GM23338 (cell line): Measurements from ENCODE around the gene NACAD. TPM values are rescaled to one million over a fixed set of nuclear protein-coding genes. Genes with fewer than 3 reads are reported as not detected.

Experiments
- ATAC-seq: fragments of 200-7000 bp; cut with Tn5 transposase; 3 replicates; pipeline ENCODE4 v1.9.1; 2020
- DNase-seq: peaks from one replicate; pipeline ENCODE4 v3.0.0-alpha.2; 2015; ENCODE audit warnings: low spot score
- H2AFZ ChIP-seq: fragments of 200-600 bp; sonication (generic); 2 replicates; pipeline ENCODE4 v1.8.0; 2016; ENCODE audit warnings: antibody characterized with exemption, mild to moderate bottlenecking, moderate library complexity
- H3F3A ChIP-seq: fragments of 200-600 bp; sonication (generic); replicated peaks from 2 replicates; pipeline ENCODE4 v1.8.0; 2017; ENCODE audit warnings: antibody characterized with exemption, mixed run types, low read depth
- H3K27ac ChIP-seq: fragments of 200-600 bp; sonication (generic); 2 replicates; pipeline ENCODE4 v1.6.1; 2016; ENCODE audit warnings: low read depth
- H3K27me3 ChIP-seq: fragments of 200-600 bp; sonication (generic); 2 replicates; pipeline ENCODE4 v1.8.0; 2016; ENCODE audit warnings: mild to moderate bottlenecking, mixed run types, moderate library complexity; ENCODE audit not compliant: insufficient read depth
- H3K36me3 ChIP-seq: fragments of 200-600 bp; sonication (generic); 2 replicates; pipeline ENCODE4 v1.8.0; 2016; ENCODE audit warnings: mild to moderate bottlenecking; ENCODE audit not compliant: insufficient read depth
- H3K4me1 ChIP-seq: fragments of 200-600 bp; sonication (generic); 2 replicates; pipeline ENCODE4 v1.8.0; 2016; ENCODE audit warnings: mild to moderate bottlenecking, moderate library complexity; ENCODE audit not compliant: insufficient read depth
- H3K4me2 ChIP-seq: fragments of 200-600 bp; sonication (generic); 2 replicates; pipeline ENCODE4 v1.7.1; 2017; ENCODE audit warnings: mixed run types
- H3K4me3 ChIP-seq: fragments of 200-600 bp; sonication (generic); 2 replicates; pipeline ENCODE4 v1.6.1; 2016; ENCODE audit warnings: mixed run types
- H3K79me2 ChIP-seq: fragments of 200-600 bp; sonication (generic); replicated peaks from 2 replicates; pipeline ENCODE4 v1.8.0; 2017; ENCODE audit warnings: mild to moderate bottlenecking; ENCODE audit not compliant: insufficient read depth
- H3K9me2 ChIP-seq: fragments of 200-600 bp; sonication (generic); 2 replicates; pipeline ENCODE4 v1.8.0; 2017; ENCODE audit not compliant: insufficient read depth
- H4K20me1 ChIP-seq: fragments of 200-600 bp; sonication (generic); replicated peaks from 2 replicates; pipeline ENCODE4 v1.8.0; 2017; ENCODE audit warnings: mild to moderate bottlenecking; ENCODE audit not compliant: insufficient read depth
- H3K27ac Mint-ChIP-seq: 2 replicates; pipeline ENCODE4 v1.8.0; 2020; ENCODE audit warnings: inconsistent platforms, mild to moderate bottlenecking, moderate library complexity, mixed read lengths
- H3K27me3 Mint-ChIP-seq: 3 replicates; pipeline ENCODE4 v1.8.0; 2022; ENCODE audit warnings: low read depth, mild to moderate bottlenecking, moderate library complexity, mixed read lengths, inconsistent platforms; ENCODE audit not compliant: insufficient read depth, poor library complexity
- H3K36me3 Mint-ChIP-seq: 3 replicates; pipeline ENCODE4 v1.8.0; 2021; ENCODE audit warnings: low read depth, mild to moderate bottlenecking, inconsistent platforms, moderate library complexity, mixed read lengths
- H3K4me1 Mint-ChIP-seq: 3 replicates; pipeline ENCODE4 v1.8.0; 2020; ENCODE audit warnings: mild to moderate bottlenecking, inconsistent platforms, mixed read lengths
- H3K4me3 Mint-ChIP-seq: 3 replicates; pipeline ENCODE4 v1.8.0; 2021; ENCODE audit warnings: moderate library complexity, mild to moderate bottlenecking, inconsistent platforms, mixed read lengths
- H3K9me3 Mint-ChIP-seq: 3 replicates; pipeline ENCODE4 v1.8.0; 2020; ENCODE audit warnings: moderate library complexity, mild to moderate bottlenecking, inconsistent platforms, mixed read lengths
- CREB1 ChIP-seq: fragments of 250-450 bp; sonication (Bioruptor Pico); IDR thresholded peaks from 2 replicates; pipeline ENCODE4 v1.5.0; 2020; ENCODE audit warnings: low read depth, mild to moderate bottlenecking, moderate library complexity
- EZH2 ChIP-seq: fragments of 200-600 bp; sonication (generic); IDR thresholded peaks from one replicate; pipeline ENCODE4 v1.8.0; 2017; ENCODE audit warnings: antibody characterized with exemption, mild to moderate bottlenecking, low read depth; ENCODE audit not compliant: unreplicated experiment
- EZH2phosphoT487 ChIP-seq: fragments of 200-600 bp; sonication (generic); IDR thresholded peaks from one replicate; pipeline ENCODE4 v1.8.1; 2018; ENCODE audit warnings: antibody characterized with exemption; ENCODE audit not compliant: unreplicated experiment
- NANOG ChIP-seq: IDR thresholded peaks from 2 replicates; pipeline ENCODE4 v1.6.1; 2016; ENCODE audit warnings: antibody characterized with exemption, borderline replicate concordance
- STAT1 ChIP-seq: IDR thresholded peaks from one replicate; pipeline ENCODE4 v1.6.1; 2016; ENCODE audit warnings: antibody characterized with exemption; ENCODE audit not compliant: unreplicated experiment
- ZNF114 ChIP-seq: fragments of 250-450 bp; sonication (Bioruptor Pico); IDR thresholded peaks from 2 replicates; pipeline ENCODE4 v1.5.0; 2020; ENCODE audit warnings: mild to moderate bottlenecking, moderate library complexity
- polyA plus RNA-seq: library from polyadenylated mRNA; unstranded; fragments of >200 nt; fragmentation: Nextera tagmentation; extraction: Ambion mirVana; gene quantifications from 2 replicates; pipeline ENCODE4 v1.2.1, GENCODE V29; 2016
- total RNA-seq: library from RNA; depleted of rRNA; stranded (reverse); fragments of >200 nt; shearing (Covaris generic); gene quantifications from 2 replicates; pipeline ENCODE4 v1.2.3, GENCODE V29; 2014
- TF ChIP-seq, protein P1 (sequence below): IDR thresholded peaks from one replicate; pipeline ENCODE4 v1.6.1; 2018; ENCODE audit warnings: antibody characterized with exemption; ENCODE audit not compliant: unreplicated experiment
- TF ChIP-seq, protein P2 (sequence below), 2 experiments: fragments of 200-600 bp in 1 of 2; sonication (generic) in 1 of 2; conservative IDR thresholded peaks; 2 replicates each; pipeline versions ENCODE4 v1.5.1 to v1.6.1; 2016 to 2017; ENCODE audit warnings: antibody characterized with exemption in 2 of 2, low read depth in 2 of 2, mild to moderate bottlenecking in 2 of 2, moderate library complexity in 1 of 2
- TF ChIP-seq, protein P3 (sequence below): IDR thresholded peaks from 2 replicates; pipeline ENCODE4 v1.6.1; 2016; ENCODE audit warnings: antibody characterized with exemption
- TF ChIP-seq, protein P4 (sequence below): fragments of 250-450 bp; sonication (Bioruptor Pico); IDR thresholded peaks from 2 replicates; pipeline ENCODE4 v1.5.0; 2020; ENCODE audit warnings: mild to moderate bottlenecking, moderate library complexity

Gene NACAD
- total and polyA plus RNA-seq, 2 experiments from 2014 or later: 6.1 to 11.2 TPM

DNA sequence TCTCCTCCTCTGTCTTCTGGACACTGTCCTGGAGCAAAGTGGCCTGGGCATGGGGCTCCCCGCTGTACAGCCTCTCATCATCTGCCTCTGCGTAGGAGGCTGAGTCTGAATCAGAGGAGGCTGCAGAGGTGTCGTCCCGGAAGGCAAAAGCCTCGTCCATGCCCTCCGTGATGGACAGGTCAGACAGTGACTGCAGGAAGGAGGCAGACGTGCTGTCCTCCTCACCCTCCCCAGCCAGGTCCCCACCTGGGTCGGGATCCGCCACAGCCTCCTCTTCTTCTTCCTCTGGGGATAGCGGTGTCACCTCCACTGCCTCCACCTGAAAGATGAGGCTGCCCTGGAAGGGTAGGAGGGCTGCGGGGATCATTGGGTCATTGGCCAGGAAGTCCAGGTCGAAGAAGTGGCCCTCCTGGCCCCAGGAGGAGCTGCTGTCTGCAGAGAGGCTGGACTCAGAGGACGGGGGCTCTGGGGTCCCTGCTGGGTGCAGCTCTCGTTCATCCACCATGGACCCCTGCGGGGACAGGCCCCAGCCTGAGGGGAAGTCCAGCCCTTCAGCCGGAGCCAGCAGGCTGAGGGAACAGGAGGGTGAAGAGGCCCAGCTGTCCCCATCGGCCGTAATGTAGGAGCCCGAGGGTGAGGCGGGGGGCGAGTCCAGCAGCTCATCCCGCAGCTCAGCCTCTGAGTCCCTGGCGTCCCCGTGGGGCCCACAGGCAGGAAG, 3.7 kb downstream of the NACAD start:
- no peak for DNase-seq
- H2AFZ ChIP-seq: no peak overlapping the region
- 0 out of 2 replicates have a peak, but pooled peaks cover 6% of the 10 kb centered on the region for H3F3A ChIP-seq
- Mint-ChIP-seq H3K27me3 (peaks cover 27% of the 10 kb centered on the region), H3K9me3 (no peaks in the 10 kb centered on the region; the same call in 2 of the 3 replicates), H3K4me3 (no peak overlapping the region), H3K4me1 (no peaks in the 10 kb centered on the region), H3K36me3 (no peaks in the 10 kb centered on the region), H3K27ac (no peak overlapping the region)
- TF ChIP-seq STAT1: no peak
- no peak for TF ChIP-seq NANOG
- no peak for TF ChIP-seq EZH2
- TF ChIP-seq, protein P1, sequence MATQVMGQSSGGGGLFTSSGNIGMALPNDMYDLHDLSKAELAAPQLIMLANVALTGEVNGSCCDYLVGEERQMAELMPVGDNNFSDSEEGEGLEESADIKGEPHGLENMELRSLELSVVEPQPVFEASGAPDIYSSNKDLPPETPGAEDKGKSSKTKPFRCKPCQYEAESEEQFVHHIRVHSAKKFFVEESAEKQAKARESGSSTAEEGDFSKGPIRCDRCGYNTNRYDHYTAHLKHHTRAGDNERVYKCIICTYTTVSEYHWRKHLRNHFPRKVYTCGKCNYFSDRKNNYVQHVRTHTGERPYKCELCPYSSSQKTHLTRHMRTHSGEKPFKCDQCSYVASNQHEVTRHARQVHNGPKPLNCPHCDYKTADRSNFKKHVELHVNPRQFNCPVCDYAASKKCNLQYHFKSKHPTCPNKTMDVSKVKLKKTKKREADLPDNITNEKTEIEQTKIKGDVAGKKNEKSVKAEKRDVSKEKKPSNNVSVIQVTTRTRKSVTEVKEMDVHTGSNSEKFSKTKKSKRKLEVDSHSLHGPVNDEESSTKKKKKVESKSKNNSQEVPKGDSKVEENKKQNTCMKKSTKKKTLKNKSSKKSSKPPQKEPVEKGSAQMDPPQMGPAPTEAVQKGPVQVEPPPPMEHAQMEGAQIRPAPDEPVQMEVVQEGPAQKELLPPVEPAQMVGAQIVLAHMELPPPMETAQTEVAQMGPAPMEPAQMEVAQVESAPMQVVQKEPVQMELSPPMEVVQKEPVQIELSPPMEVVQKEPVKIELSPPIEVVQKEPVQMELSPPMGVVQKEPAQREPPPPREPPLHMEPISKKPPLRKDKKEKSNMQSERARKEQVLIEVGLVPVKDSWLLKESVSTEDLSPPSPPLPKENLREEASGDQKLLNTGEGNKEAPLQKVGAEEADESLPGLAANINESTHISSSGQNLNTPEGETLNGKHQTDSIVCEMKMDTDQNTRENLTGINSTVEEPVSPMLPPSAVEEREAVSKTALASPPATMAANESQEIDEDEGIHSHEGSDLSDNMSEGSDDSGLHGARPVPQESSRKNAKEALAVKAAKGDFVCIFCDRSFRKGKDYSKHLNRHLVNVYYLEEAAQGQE: no peak
- TF ChIP-seq, protein P2, sequence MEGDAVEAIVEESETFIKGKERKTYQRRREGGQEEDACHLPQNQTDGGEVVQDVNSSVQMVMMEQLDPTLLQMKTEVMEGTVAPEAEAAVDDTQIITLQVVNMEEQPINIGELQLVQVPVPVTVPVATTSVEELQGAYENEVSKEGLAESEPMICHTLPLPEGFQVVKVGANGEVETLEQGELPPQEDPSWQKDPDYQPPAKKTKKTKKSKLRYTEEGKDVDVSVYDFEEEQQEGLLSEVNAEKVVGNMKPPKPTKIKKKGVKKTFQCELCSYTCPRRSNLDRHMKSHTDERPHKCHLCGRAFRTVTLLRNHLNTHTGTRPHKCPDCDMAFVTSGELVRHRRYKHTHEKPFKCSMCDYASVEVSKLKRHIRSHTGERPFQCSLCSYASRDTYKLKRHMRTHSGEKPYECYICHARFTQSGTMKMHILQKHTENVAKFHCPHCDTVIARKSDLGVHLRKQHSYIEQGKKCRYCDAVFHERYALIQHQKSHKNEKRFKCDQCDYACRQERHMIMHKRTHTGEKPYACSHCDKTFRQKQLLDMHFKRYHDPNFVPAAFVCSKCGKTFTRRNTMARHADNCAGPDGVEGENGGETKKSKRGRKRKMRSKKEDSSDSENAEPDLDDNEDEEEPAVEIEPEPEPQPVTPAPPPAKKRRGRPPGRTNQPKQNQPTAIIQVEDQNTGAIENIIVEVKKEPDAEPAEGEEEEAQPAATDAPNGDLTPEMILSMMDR (conservative IDR thresholded peaks at IDR 0.05; ENCODE audit: low read depth in 2 of 2): no peak
- TF ChIP-seq, protein P3, sequence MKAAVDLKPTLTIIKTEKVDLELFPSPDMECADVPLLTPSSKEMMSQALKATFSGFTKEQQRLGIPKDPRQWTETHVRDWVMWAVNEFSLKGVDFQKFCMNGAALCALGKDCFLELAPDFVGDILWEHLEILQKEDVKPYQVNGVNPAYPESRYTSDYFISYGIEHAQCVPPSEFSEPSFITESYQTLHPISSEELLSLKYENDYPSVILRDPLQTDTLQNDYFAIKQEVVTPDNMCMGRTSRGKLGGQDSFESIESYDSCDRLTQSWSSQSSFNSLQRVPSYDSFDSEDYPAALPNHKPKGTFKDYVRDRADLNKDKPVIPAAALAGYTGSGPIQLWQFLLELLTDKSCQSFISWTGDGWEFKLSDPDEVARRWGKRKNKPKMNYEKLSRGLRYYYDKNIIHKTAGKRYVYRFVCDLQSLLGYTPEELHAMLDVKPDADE: no peak
- no peak for TF ChIP-seq CREB1 (CRISPR knock-in tag)
- TF ChIP-seq, protein P4, sequence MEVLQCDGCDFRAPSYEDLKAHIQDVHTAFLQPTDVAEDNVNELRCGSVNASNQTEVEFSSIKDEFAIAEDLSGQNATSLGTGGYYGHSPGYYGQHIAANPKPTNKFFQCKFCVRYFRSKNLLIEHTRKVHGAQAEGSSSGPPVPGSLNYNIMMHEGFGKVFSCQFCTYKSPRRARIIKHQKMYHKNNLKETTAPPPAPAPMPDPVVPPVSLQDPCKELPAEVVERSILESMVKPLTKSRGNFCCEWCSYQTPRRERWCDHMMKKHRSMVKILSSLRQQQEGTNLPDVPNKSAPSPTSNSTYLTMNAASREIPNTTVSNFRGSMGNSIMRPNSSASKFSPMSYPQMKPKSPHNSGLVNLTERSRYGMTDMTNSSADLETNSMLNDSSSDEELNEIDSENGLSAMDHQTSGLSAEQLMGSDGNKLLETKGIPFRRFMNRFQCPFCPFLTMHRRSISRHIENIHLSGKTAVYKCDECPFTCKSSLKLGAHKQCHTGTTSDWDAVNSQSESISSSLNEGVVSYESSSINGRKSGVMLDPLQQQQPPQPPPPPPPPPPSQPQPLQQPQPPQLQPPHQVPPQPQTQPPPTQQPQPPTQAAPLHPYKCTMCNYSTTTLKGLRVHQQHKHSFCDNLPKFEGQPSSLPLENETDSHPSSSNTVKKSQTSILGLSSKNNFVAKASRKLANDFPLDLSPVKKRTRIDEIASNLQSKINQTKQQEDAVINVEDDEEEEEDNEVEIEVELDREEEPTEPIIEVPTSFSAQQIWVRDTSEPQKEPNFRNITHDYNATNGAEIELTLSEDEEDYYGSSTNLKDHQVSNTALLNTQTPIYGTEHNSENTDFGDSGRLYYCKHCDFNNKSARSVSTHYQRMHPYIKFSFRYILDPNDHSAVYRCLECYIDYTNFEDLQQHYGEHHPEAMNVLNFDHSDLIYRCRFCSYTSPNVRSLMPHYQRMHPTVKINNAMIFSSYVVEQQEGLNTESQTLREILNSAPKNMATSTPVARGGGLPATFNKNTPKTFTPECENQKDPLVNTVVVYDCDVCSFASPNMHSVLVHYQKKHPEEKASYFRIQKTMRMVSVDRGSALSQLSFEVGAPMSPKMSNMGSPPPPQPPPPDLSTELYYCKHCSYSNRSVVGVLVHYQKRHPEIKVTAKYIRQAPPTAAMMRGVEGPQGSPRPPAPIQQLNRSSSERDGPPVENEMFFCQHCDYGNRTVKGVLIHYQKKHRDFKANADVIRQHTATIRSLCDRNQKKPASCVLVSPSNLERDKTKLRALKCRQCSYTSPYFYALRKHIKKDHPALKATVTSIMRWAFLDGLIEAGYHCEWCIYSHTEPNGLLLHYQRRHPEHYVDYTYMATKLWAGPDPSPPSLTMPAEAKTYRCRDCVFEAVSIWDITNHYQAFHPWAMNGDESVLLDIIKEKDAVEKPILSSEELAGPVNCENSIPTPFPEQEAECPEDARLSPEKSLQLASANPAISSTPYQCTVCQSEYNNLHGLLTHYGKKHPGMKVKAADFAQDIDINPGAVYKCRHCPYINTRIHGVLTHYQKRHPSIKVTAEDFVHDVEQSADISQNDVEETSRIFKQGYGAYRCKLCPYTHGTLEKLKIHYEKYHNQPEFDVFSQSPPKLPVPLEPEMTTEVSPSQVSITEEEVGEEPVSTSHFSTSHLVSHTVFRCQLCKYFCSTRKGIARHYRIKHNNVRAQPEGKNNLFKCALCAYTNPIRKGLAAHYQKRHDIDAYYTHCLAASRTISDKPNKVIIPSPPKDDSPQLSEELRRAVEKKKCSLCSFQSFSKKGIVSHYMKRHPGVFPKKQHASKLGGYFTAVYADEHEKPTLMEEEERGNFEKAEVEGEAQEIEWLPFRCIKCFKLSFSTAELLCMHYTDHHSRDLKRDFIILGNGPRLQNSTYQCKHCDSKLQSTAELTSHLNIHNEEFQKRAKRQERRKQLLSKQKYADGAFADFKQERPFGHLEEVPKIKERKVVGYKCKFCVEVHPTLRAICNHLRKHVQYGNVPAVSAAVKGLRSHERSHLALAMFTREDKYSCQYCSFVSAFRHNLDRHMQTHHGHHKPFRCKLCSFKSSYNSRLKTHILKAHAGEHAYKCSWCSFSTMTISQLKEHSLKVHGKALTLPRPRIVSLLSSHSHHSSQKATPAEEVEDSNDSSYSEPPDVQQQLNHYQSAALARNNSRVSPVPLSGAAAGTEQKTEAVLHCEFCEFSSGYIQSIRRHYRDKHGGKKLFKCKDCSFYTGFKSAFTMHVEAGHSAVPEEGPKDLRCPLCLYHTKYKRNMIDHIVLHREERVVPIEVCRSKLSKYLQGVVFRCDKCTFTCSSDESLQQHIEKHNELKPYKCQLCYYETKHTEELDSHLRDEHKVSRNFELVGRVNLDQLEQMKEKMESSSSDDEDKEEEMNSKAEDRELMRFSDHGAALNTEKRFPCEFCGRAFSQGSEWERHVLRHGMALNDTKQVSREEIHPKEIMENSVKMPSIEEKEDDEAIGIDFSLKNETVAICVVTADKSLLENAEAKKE (CRISPR knock-in tag): no peak
- no peak for TF ChIP-seq ZNF114 (CRISPR knock-in tag)
- TF ChIP-seq EZH2phosphoT487: no peak
- H3K4me3 ChIP-seq: no peak overlapping the region
- no peaks in the 10 kb centered on the region for H3K9me2 ChIP-seq
- no peak for ATAC-seq
- 0 out of 2 replicates have a peak, but pooled peaks cover 5% of the 10 kb centered on the region for H3K27me3 ChIP-seq
- H3K79me2 ChIP-seq: no peaks in the 10 kb centered on the region
- no peaks in the 10 kb centered on the region for H3K4me1 ChIP-seq
- H3K36me3 ChIP-seq: no peaks in the 10 kb centered on the region
- no peaks in the 10 kb centered on the region for H4K20me1 ChIP-seq
- no peak overlapping the region for H3K27ac ChIP-seq
- no peak overlapping the region for H3K4me2 ChIP-seq
